H1 (cell line): ENCODE results near the gene PGAM5. TPM values are rescaled to one million over a fixed set of nuclear protein-coding genes. Genes with fewer than 3 reads are reported as not detected.

Source experiments
- CTCF ChIA-PET: fragments of 300-600 bp; sonication (Branson Sonifier 250); formaldehyde crosslinking; loops from one replicate; lab custom pipeline; 2021; ENCODE audit not compliant: partially characterized antibody; lab: Charles Lee
- POLR2A ChIA-PET: fragments of 300-600 bp; sonication (Branson Sonifier 250); formaldehyde crosslinking; loops from one replicate; lab custom pipeline; 2021; ENCODE audit warnings: inconsistent platforms; ENCODE audit not compliant: partially characterized antibody; lab: Charles Lee
- DNase-seq, 2 experiments: peaks; one replicate each; pipeline versions ENCODE4 v3.0.0 to v3.0.0-alpha.2; 2010 to 2022; ENCODE audit warnings: low spot score in 2 of 2, low read depth in 1 of 2, mixed read lengths in 1 of 2
- FAIRE-seq: peaks from 2 replicates; lab custom pipeline; 2011; peaks lifted over from hg19 to GRCh38; lab: Jason Lieb, UNC
- H2AFZ ChIP-seq: 2 replicates; pipeline ENCODE4 v1.8.1; 2012; ENCODE audit warnings: low read length, inconsistent platforms
- H2AK5ac ChIP-seq: 2 replicates; pipeline ENCODE4 v1.6.1; 2013; ENCODE audit warnings: low read depth, low read length
- H2BK120ac ChIP-seq: replicated peaks from 2 replicates; pipeline ENCODE3; 2013; ENCODE audit warnings: low read depth, low read length, inconsistent platforms
- H2BK12ac ChIP-seq: 2 replicates; pipeline ENCODE4 v1.6.1; 2013; ENCODE audit warnings: low read depth, low read length
- H2BK15ac ChIP-seq: 2 replicates; pipeline ENCODE4 v1.6.1; 2013; ENCODE audit warnings: low read length
- H2BK20ac ChIP-seq: 2 replicates; pipeline ENCODE4 v1.6.1; 2013; ENCODE audit warnings: low read length
- H2BK5ac ChIP-seq: 2 replicates; pipeline ENCODE4 v1.6.1; 2013; ENCODE audit warnings: low read depth, low read length
- H3K14ac ChIP-seq: 2 replicates; pipeline ENCODE4 v1.6.1; 2013; ENCODE audit warnings: inconsistent platforms; ENCODE audit not compliant: insufficient read length
- H3K18ac ChIP-seq: 2 replicates; pipeline ENCODE4 v1.6.1; 2013; ENCODE audit warnings: low read length; ENCODE audit errors: extremely low read depth
- H3K23ac ChIP-seq: 2 replicates; pipeline ENCODE4 v1.6.1; 2013; ENCODE audit warnings: inconsistent platforms; ENCODE audit not compliant: insufficient read length
- H3K23me2 ChIP-seq: 2 replicates; pipeline ENCODE4 v1.6.1; 2013; ENCODE audit warnings: low read depth, low read length
- H3K27ac ChIP-seq: 2 replicates; pipeline ENCODE4 v1.6.1; 2011; ENCODE audit warnings: low read depth, low read length, inconsistent platforms
- H3K27me3 ChIP-seq, 4 experiments: replicated peaks in 1 of 4; 1 replicate in 1 of 4; 2 replicates in 3 of 4; pipeline versions ENCODE4 v1.6.1 to v1.8.1; 2011 to 2013; ENCODE audit warnings: low read length in 3 of 4, mild to moderate bottlenecking in 3 of 4, inconsistent platforms in 2 of 4, mixed read lengths in 2 of 4, moderate library complexity in 1 of 4; ENCODE audit not compliant: control insufficient read depth in 3 of 4, insufficient read depth in 3 of 4; ENCODE audit errors: extremely low read depth in 1 of 4
- H3K36me3 ChIP-seq, 4 experiments: 2 replicates each; pipeline versions ENCODE4 v1.6.1 to v1.8.1; 2011 to 2013; ENCODE audit warnings: mild to moderate bottlenecking in 4 of 4, low read length in 3 of 4, moderate library complexity in 2 of 4, control low read depth in 1 of 4, inconsistent platforms in 1 of 4; ENCODE audit not compliant: insufficient read depth in 4 of 4, control insufficient read depth in 2 of 4
- H3K4ac ChIP-seq: replicated peaks from 2 replicates; pipeline ENCODE3; 2013; ENCODE audit warnings: low read length, low read depth, mixed read lengths, inconsistent platforms; ENCODE audit not compliant: insufficient read length
- H3K4me1 ChIP-seq, 4 experiments: replicated peaks in 1 of 4; 1 replicate in 1 of 4; 2 replicates in 3 of 4; pipeline versions ENCODE4 v1.6.1 to v1.8.1; 2011 to 2013; ENCODE audit warnings: low read length in 3 of 4, inconsistent platforms in 2 of 4, mixed read lengths in 1 of 4; ENCODE audit not compliant: insufficient read depth in 4 of 4, control insufficient read depth in 3 of 4
- H3K4me2 ChIP-seq, 2 experiments: 2 replicates each; pipeline versions ENCODE4 v1.6.1 to v1.8.1; 2011 to 2013; ENCODE audit warnings: low read depth in 2 of 2, low read length in 2 of 2, control low read depth in 1 of 2, inconsistent platforms in 1 of 2, mild to moderate bottlenecking in 1 of 2; ENCODE audit not compliant: insufficient read depth in 1 of 2
- H3K4me3 ChIP-seq, 4 experiments: fragments of 200-600, 300-600 bp in 1 of 4; sonication (generic), shearing (Covaris generic), sonication (Bioruptor Twin) in 1 of 4; 2 replicates each; pipeline versions ENCODE4 v1.5.1 to v1.8.1; 2011 to 2016; ENCODE audit warnings: low read length in 4 of 4, low read depth in 3 of 4, control low read depth in 2 of 4, inconsistent platforms in 2 of 4, mild to moderate bottlenecking in 2 of 4, mixed read lengths in 1 of 4, moderate library complexity in 1 of 4; ENCODE audit not compliant: insufficient read depth in 2 of 4; ENCODE audit errors: extremely low read depth in 1 of 4
- H3K56ac ChIP-seq: replicated peaks from 2 replicates; pipeline ENCODE3; 2013; ENCODE audit warnings: low read depth, mild to moderate bottlenecking, mixed read lengths, low read length, inconsistent platforms; ENCODE audit not compliant: insufficient read length
- H3K79me1 ChIP-seq: 2 replicates; pipeline ENCODE4 v1.6.1; 2013; ENCODE audit warnings: low read depth, low read length, control low read depth
- H3K79me2 ChIP-seq, 2 experiments: 2 replicates each; pipeline versions ENCODE4 v1.6.1 to v1.8.1; 2012 to 2013; ENCODE audit warnings: low read length in 2 of 2, mild to moderate bottlenecking in 2 of 2, inconsistent platforms in 1 of 2; ENCODE audit not compliant: insufficient read depth in 2 of 2, control insufficient read depth in 1 of 2
- H3K9ac ChIP-seq, 4 experiments: replicated peaks in 1 of 4; 1 replicate in 1 of 4; 2 replicates in 3 of 4; pipeline versions ENCODE4 v1.6.1 to v1.8.1; 2011 to 2013; ENCODE audit warnings: low read depth in 3 of 4, low read length in 3 of 4, control low read depth in 2 of 4, mild to moderate bottlenecking in 2 of 4, moderate library complexity in 2 of 4, inconsistent platforms in 1 of 4; ENCODE audit errors: extremely low read depth in 1 of 4
- H3K9me3 ChIP-seq, 2 experiments: 2 replicates each; pipeline versions ENCODE4 v1.6.1 to v1.8.1; 2012 to 2013; ENCODE audit warnings: mild to moderate bottlenecking in 2 of 2, moderate library complexity in 2 of 2, control low read depth in 1 of 2, inconsistent platforms in 1 of 2, low read depth in 1 of 2, low read length in 1 of 2, mixed read lengths in 1 of 2; ENCODE audit not compliant: insufficient read depth in 2 of 2
- H4K20me1 ChIP-seq, 2 experiments: replicated peaks in 1 of 2; 2 replicates each; pipeline versions ENCODE3 to v1.8.1; 2011 to 2013; ENCODE audit warnings: inconsistent platforms in 2 of 2, low read length in 2 of 2, mild to moderate bottlenecking in 1 of 2; ENCODE audit not compliant: insufficient read depth in 2 of 2, control insufficient read depth in 1 of 2
- H4K5ac ChIP-seq: 2 replicates; pipeline ENCODE4 v1.6.1; 2013; ENCODE audit warnings: low read length, low read depth, mixed read lengths, inconsistent platforms; ENCODE audit not compliant: insufficient read length
- H4K8ac ChIP-seq: 2 replicates; pipeline ENCODE4 v1.8.0; 2013; ENCODE audit warnings: mild to moderate bottlenecking, moderate library complexity, low read length, inconsistent platforms; ENCODE audit not compliant: insufficient read depth; ENCODE audit errors: extremely low read depth
- H4K91ac ChIP-seq: replicated peaks from 2 replicates; pipeline ENCODE3; 2013; ENCODE audit warnings: low read length, mixed read lengths, inconsistent platforms; ENCODE audit not compliant: insufficient read length
- BCL11A ChIP-seq, 2 experiments: IDR thresholded peaks; one replicate each; pipeline ENCODE4 v1.6.1; 2011; ENCODE audit warnings: low read depth in 2 of 2, low read length in 2 of 2, mild to moderate bottlenecking in 2 of 2
- BRCA1 ChIP-seq: IDR thresholded peaks from 2 replicates; pipeline ENCODE4 v1.6.1; 2012; ENCODE audit warnings: low read depth, low read length, improper control_type of control experiment
- CBX8 ChIP-seq: fragments of 300-800, 300-1000 bp; sonication (generic); IDR thresholded peaks from 2 replicates; pipeline ENCODE4 v1.7.1; 2016; ENCODE audit warnings: low read depth, low read length, borderline replicate concordance
- CEBPB ChIP-seq: IDR thresholded peaks from 2 replicates; pipeline ENCODE4 v1.6.1; 2012; ENCODE audit warnings: low read depth, low read length
- JUN ChIP-seq: IDR thresholded peaks from 2 replicates; pipeline ENCODE4 v1.6.1; 2011; ENCODE audit warnings: low read depth, mild to moderate bottlenecking, improper control_type of control experiment, low read length
- SIRT6 ChIP-seq: IDR thresholded peaks from one replicate; pipeline ENCODE4 v1.7.1; 2012; ENCODE audit warnings: low read length, inconsistent platforms
- TCF12 ChIP-seq: IDR thresholded peaks from 2 replicates; pipeline ENCODE4 v1.6.1; 2011; ENCODE audit warnings: low read depth, mild to moderate bottlenecking, low read length
- YY1 ChIP-seq: IDR thresholded peaks from 2 replicates; pipeline ENCODE4 v1.6.1; 2011; ENCODE audit warnings: low read depth, mild to moderate bottlenecking, low read length
- WGBS, 2 experiments: shearing (Covaris generic) in 1 of 2; methylation state at CpG; one replicate each; pipeline versions ENCODE4 v1.1.6 to v1.1.7; 2013 to 2015; ENCODE audit warnings: low lambda C conversion rate in 2 of 2, mixed read lengths in 2 of 2, inconsistent platforms in 1 of 2, low coverage in 1 of 2, missing lambda C conversion rate in 1 of 2; ENCODE audit not compliant: insufficient replicate concordance in 2 of 2, insufficient coverage in 1 of 2, insufficient read length in 1 of 2; ENCODE audit errors: extremely low coverage in 1 of 2, missing lambda C conversion rate in 1 of 2; 5-methylcytosine and 5-hydroxymethylcytosine counted together
- polyA plus RNA-seq, 7 experiments: library from polyadenylated mRNA; depleted of rRNA in 3 of 7; stranded (reverse) in 5 of 7; unstranded in 2 of 7; fragments of >200 nt in 5 of 7; fragments of 200-250 nt in 2 of 7; gene quantifications; 1 replicate in 5 of 7; 2 replicates in 1 of 7; 4 replicates in 1 of 7; pipeline versions ENCODE4 v1.2.1 to v1.2.3, GENCODE V29; 2011 to 2013; ENCODE audit warnings: missing spikeins in 2 of 7, mixed read lengths in 2 of 7
- total RNA-seq: library from RNA; stranded (reverse); fragmentation: NEBNext Ultra II Directional; extraction: Animal tissue kit (Norgen Biotek cat#: 25700); gene quantifications from 2 replicates; pipeline ENCODE4 v1.2.1, GENCODE V29; 2021
- TF ChIP-seq, protein P1 (sequence below): IDR thresholded peaks from 2 replicates; pipeline ENCODE4 v1.6.1; 2011; ENCODE audit warnings: low read depth, mild to moderate bottlenecking, low read length; ENCODE audit not compliant: insufficient read depth
- TF ChIP-seq, protein P2 (sequence below): IDR thresholded peaks from 2 replicates; pipeline ENCODE4 v1.6.1; 2012; ENCODE audit warnings: inconsistent platforms

PGAM5 gene
- total and polyA plus RNA-seq, 2 of the 8 experiments (the other 6 are each of a cell fraction or from before 2014, with no cell fraction given): 66.4 to 84.0 TPM

DNA sequence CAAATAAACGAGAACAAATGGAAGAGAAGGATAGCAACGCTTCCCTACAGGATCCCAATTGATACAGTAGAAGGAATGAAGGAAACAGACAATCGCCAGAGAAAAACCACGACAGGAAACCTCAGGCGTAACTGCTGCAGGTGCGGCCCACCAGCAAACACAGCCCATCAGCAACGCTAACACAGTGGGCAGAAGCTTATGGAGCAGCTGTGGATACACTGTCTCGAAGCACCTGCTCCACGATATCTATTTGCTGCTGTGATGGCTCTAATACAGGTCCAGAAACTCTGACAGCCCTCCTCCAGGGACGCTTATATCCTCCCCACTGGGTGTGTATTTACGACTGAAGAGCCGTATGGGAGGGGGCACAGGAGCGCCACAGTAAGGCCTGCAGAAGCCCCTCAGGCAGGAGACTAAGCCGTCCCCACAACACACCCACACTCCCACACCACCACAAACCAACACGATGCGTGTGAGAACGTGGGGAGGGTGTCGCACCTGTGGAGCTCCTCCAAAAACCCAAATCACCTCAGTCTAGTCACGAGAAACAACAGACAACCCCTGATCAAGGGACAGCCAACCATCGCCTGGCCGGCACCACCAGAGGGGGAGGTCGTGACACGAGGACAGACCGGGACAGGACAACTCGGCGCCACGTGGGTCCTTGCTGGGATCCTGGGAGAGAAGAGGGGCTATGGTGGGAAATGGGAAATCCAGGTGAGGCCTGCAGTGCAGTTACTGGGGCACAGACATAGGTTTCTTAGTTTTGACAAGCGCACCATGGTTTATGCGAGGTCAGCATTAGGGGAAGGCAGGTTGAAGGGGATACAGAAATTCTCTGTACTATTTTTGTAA is 47.5 kb upstream of the PGAM5 start:
- H2BK20ac ChIP-seq: no peak overlapping the region
- no peak overlapping the region for H4K8ac ChIP-seq
- no peak overlapping the region for H4K5ac ChIP-seq
- H2AFZ ChIP-seq: no peak overlapping the region
- ChIA-PET CTCF (interaction anchor here (0.8 to 1.1 kb wide), 2 partner anchors 18 to 42 kb away, joined by 3 to 4 read pairs; no protein-coding TSS in a partner anchor), POLR2A (interaction anchor here (0.9 kb wide), 1 partner anchor 28 kb away, joined by 4 read pairs; no protein-coding TSS in a partner anchor)
- no peak overlapping the region for H4K91ac ChIP-seq
- H2BK12ac ChIP-seq: no peak overlapping the region
- no peak overlapping the region for H2BK5ac ChIP-seq
- H4K20me1 ChIP-seq: peaks cover 13 to 17% of the 10 kb centered on the region in 2 experiments
- TF ChIP-seq, protein P1, sequence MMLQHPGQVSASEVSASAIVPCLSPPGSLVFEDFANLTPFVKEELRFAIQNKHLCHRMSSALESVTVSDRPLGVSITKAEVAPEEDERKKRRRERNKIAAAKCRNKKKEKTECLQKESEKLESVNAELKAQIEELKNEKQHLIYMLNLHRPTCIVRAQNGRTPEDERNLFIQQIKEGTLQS: no peak
- TF ChIP-seq CBX8: no peak
- no peak for TF ChIP-seq JUN
- TF ChIP-seq YY1: no peak
- TF ChIP-seq BRCA1: no peak
- TF ChIP-seq SIRT6: no peak
- TF ChIP-seq CEBPB: no peak
- no peak for TF ChIP-seq BCL11A (IDR thresholded peaks at IDR 0.05; ENCODE audit: low read depth in 2 of 2, low read length in 2 of 2)
- no peak for TF ChIP-seq TCF12
- TF ChIP-seq, protein P2, sequence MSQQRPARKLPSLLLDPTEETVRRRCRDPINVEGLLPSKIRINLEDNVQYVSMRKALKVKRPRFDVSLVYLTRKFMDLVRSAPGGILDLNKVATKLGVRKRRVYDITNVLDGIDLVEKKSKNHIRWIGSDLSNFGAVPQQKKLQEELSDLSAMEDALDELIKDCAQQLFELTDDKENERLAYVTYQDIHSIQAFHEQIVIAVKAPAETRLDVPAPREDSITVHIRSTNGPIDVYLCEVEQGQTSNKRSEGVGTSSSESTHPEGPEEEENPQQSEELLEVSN: no peak
- no peak overlapping the region for H3K9ac ChIP-seq
- no peaks in the 10 kb centered on the region; a peak in 1 of 4 replicates for H3K79me2 ChIP-seq
- no peak overlapping the region for H3K23ac ChIP-seq
- H3K4me1 ChIP-seq: 0 out of 7 replicates have a peak, but pooled peaks cover 0 to 2% (median 0%) of the 10 kb centered on the region in 4 experiments
- H2BK15ac ChIP-seq: no peak overlapping the region
- no peaks in the 10 kb centered on the region for H3K23me2 ChIP-seq
- H3K18ac ChIP-seq: no peak overlapping the region
- H3K4me2 ChIP-seq: no peak overlapping the region
- H3K4me3 ChIP-seq: no peak overlapping the region
- no peaks in the 10 kb centered on the region for H3K9me3 ChIP-seq
- H2BK120ac ChIP-seq: no peak overlapping the region
- H3K4ac ChIP-seq: no peak overlapping the region
- H2AK5ac ChIP-seq: no peak overlapping the region
- H3K36me3 ChIP-seq: peaks cover 58 to 95% (median 90%) of the 10 kb centered on the region in 4 experiments
- no peak overlapping the region for H3K27ac ChIP-seq
- FAIRE-seq (no peak), DNase-seq (no peak)
- H3K27me3 ChIP-seq: no peaks in the 10 kb centered on the region; a peak in 1 of 7 replicates
- H3K14ac ChIP-seq: no peak overlapping the region
- no peaks in the 10 kb centered on the region; the same call in 1 of the 2 replicates for H3K79me1 ChIP-seq
- H3K56ac ChIP-seq: no peak overlapping the region
- WGBS, 2 experiments: 91% methylated on average over 29 of the region's 29 CpGs; no CpG with 5 or more reads in 1 of the 2 experiments
